ENCODE data around the gene FADS6. TPM values are rescaled to one million over a fixed set of nuclear protein-coding genes. Genes with fewer than 3 reads are reported as not detected.

FADS6 gene
- total RNA-seq, 2 donors from 2014 or later = not detected

- no peak overlapping the region for H3K27ac Mint-ChIP-seq
- peak; percentile 53 to 91 for ATAC-seq
- H3K9me3 Mint-ChIP-seq = no peaks in the 10 kb centered on the region
- no peaks in the 10 kb centered on the region for H3K36me3 Mint-ChIP-seq
- DNase-seq (ENCODE audit: low spot score in 2 of 2) = peak in 1 of 2 donors; percentile 76
These were observed 41.0 kb downstream of the FADS6 start for GRCh38 chr17:74852237-74853047.

- no peak for ATAC-seq
- no peaks in the 10 kb centered on the region for H3K36me3 Mint-ChIP-seq
- no peaks in the 10 kb centered on the region for H3K9me3 Mint-ChIP-seq
- DNase-seq (ENCODE audit: low spot score in 2 of 2) = no peak
- H3K27ac Mint-ChIP-seq = no peak overlapping the region
These were observed 41.7 kb downstream of the FADS6 start for GRCh38 chr17:74851612-74852236.

GRCh38 chr17:74850914-74851313 is 42.5 kb downstream of the FADS6 start:
- no peaks in the 10 kb centered on the region for H3K36me3 Mint-ChIP-seq
- H3K27ac Mint-ChIP-seq = no peak overlapping the region

GRCh38 chr17:74850310-74850709 is 43.1 kb downstream of the FADS6 start:
- DNase-seq (ENCODE audit: low spot score in 2 of 2) (no peak), ATAC-seq (no peak)
- Mint-ChIP-seq H3K27ac (no peak overlapping the region), H3K9me3 (no peaks in the 10 kb centered on the region), H3K36me3 (no peaks in the 10 kb centered on the region)

More at GRCh38 chr17:74850914-74851313, 42.5 kb downstream of the FADS6 start:
- ATAC-seq (no peak), DNase-seq (ENCODE audit: low spot score in 2 of 2) (no peak)
- no peaks in the 10 kb centered on the region for H3K9me3 Mint-ChIP-seq

GRCh38 chr17:74848656-74849399 is 44.6 kb downstream of the FADS6 start:
- H3K36me3 Mint-ChIP-seq = no peaks in the 10 kb centered on the region
- ATAC-seq (no peak), DNase-seq (ENCODE audit: low spot score in 2 of 2) (no peak)
- H3K9me3 Mint-ChIP-seq = no peaks in the 10 kb centered on the region
- no peak overlapping the region for H3K27ac Mint-ChIP-seq

GRCh38 chr17:74846621-74847020 is 46.8 kb downstream of the FADS6 start:
- H3K36me3 Mint-ChIP-seq = no peaks in the 10 kb centered on the region
- H3K27ac Mint-ChIP-seq = no peak overlapping the region
- DNase-seq (ENCODE audit: low spot score in 2 of 2) (no peak), ATAC-seq (no peak)
- no peaks in the 10 kb centered on the region for H3K9me3 Mint-ChIP-seq

- Mint-ChIP-seq H3K36me3 (no peaks in the 10 kb centered on the region), H3K27ac (no peak overlapping the region), H3K9me3 (no peaks in the 10 kb centered on the region)
- ATAC-seq (no peak), DNase-seq (ENCODE audit: low spot score in 2 of 2) (no peak)
These were observed 50.1 kb downstream of the FADS6 start for GRCh38 chr17:74843352-74843627.

GRCh38 chr17:74842599-74843351 is 50.7 kb downstream of the FADS6 start:
- peak in 1 of 2 donors; percentile 38 for DNase-seq (ENCODE audit: low spot score in 2 of 2)
- Mint-ChIP-seq H3K27ac (no peak overlapping the region), H3K36me3 (no peaks in the 10 kb centered on the region), H3K9me3 (no peaks in the 10 kb centered on the region)
- peak; percentile 53 to 69 for ATAC-seq

- Mint-ChIP-seq H3K27ac (no peak overlapping the region), H3K36me3 (no peaks in the 10 kb centered on the region), H3K9me3 (no peaks in the 10 kb centered on the region)
- DNase-seq (ENCODE audit: low spot score in 2 of 2) = no peak
- no peak for ATAC-seq
These were observed 51.3 kb downstream of the FADS6 start for GRCh38 chr17:74842146-74842598.

- no peak for DNase-seq (ENCODE audit: low spot score in 2 of 2)
- no peak for ATAC-seq
- Mint-ChIP-seq H3K9me3 (no peaks in the 10 kb centered on the region), H3K27ac (no peak overlapping the region), H3K36me3 (no peaks in the 10 kb centered on the region)
These were observed 52.3 kb downstream of the FADS6 start for GRCh38 chr17:74840989-74841666.

GRCh38 chr17:74839990-74840852 is 53.2 kb downstream of the FADS6 start:
- Mint-ChIP-seq H3K36me3 (no peaks in the 10 kb centered on the region), H3K9me3 (no peaks in the 10 kb centered on the region), H3K27ac (no peak overlapping the region)
- ATAC-seq (peak in 1 of 2 donors; percentile 36), DNase-seq (ENCODE audit: low spot score in 2 of 2) (no peak)

GRCh38 chr17:74838274-74838673 is 55.2 kb downstream of the FADS6 start:
- ATAC-seq = no peak
- no peak for DNase-seq (ENCODE audit: low spot score in 2 of 2)
- H3K9me3 Mint-ChIP-seq = no peaks in the 10 kb centered on the region
- peak overlapping the region in 1 of 2 donors; percentile 57 for H3K27ac Mint-ChIP-seq
- no peaks in the 10 kb centered on the region for H3K36me3 Mint-ChIP-seq

- Mint-ChIP-seq H3K9me3 (no peaks in the 10 kb centered on the region), H3K36me3 (no peaks in the 10 kb centered on the region), H3K27ac (no peak overlapping the region)
- DNase-seq (ENCODE audit: low spot score in 2 of 2) = no peak
- no peak for ATAC-seq
These were observed 56.6 kb downstream of the FADS6 start for GRCh38 chr17:74836691-74837467.

- no peak overlapping the region for H3K27ac Mint-ChIP-seq
- DNase-seq (ENCODE audit: low spot score in 2 of 2) = no peak
These were observed 57.2 kb downstream of the FADS6 start for GRCh38 chr17:74836191-74836590.

More at GRCh38 chr17:74836191-74836590, 57.2 kb downstream of the FADS6 start:
- no peak for ATAC-seq
- Mint-ChIP-seq H3K9me3 (no peaks in the 10 kb centered on the region), H3K36me3 (no peaks in the 10 kb centered on the region)
